Transverse colon (tissue), 4 donors: ENCODE data around the gene EPHB2.

Source experiments
- EP300 ChIP-seq: sonication (generic); formaldehyde crosslinking; IDR thresholded peaks from one replicate; pipeline ENCODE4 v1.6.1; 2017; ENCODE audit warnings: antibody characterized with exemption, low read depth
- POLR2AphosphoS5 ChIP-seq, 3 donors: sonication (generic); formaldehyde crosslinking; IDR thresholded peaks; one replicate each; pipeline ENCODE4 v1.6.1; 2016; ENCODE audit warnings: antibody characterized with exemption in 3 of 3
- TF ChIP-seq, protein P1 (sequence below), 5 experiments: fragments of 200-600 bp in 3 of 5; fragments of 450-650 bp in 2 of 5; sonication (generic) in 3 of 5; IDR thresholded peaks; 1 replicate in 2 of 5; 2 replicates in 3 of 5; pipeline ENCODE4 v1.5.1; 2016 to 2017; ENCODE audit warnings: antibody characterized with exemption in 5 of 5, inconsistent platforms in 3 of 5, mild to moderate bottlenecking in 2 of 5, moderate library complexity in 1 of 5

DNA sequence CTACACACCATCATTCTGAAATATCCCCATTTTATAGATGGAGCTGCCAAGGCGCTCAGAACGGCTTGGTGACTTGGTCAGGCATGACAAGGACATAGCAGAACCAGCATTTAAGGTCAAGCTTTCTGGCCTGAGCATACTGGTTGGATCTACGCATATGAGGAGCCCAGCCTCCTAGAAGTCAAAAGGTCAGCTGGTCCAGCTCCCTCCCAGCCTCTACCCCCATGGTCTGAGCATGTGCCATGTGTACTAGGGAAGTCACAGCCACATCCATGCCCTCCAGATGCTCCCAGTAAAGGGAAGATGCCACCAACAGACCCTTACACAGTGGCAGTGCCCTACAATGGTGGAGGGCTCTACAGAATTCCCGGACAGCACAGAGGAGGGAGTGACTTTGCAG lies 96.7 kb downstream of the EPHB2 start:
- TF ChIP-seq EP300 (no peak), POLR2AphosphoS5 (IDR thresholded peaks at IDR 0.05) (no peak)
- TF ChIP-seq, protein P1, sequence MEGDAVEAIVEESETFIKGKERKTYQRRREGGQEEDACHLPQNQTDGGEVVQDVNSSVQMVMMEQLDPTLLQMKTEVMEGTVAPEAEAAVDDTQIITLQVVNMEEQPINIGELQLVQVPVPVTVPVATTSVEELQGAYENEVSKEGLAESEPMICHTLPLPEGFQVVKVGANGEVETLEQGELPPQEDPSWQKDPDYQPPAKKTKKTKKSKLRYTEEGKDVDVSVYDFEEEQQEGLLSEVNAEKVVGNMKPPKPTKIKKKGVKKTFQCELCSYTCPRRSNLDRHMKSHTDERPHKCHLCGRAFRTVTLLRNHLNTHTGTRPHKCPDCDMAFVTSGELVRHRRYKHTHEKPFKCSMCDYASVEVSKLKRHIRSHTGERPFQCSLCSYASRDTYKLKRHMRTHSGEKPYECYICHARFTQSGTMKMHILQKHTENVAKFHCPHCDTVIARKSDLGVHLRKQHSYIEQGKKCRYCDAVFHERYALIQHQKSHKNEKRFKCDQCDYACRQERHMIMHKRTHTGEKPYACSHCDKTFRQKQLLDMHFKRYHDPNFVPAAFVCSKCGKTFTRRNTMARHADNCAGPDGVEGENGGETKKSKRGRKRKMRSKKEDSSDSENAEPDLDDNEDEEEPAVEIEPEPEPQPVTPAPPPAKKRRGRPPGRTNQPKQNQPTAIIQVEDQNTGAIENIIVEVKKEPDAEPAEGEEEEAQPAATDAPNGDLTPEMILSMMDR (IDR thresholded peaks at IDR 0.05), result no peak
